Loucy (cell line): ENCODE measurements around the gene KIF16B.

Source experiments
- EZH2phosphoT487 ChIP-seq: fragments of 200-600 bp; IDR thresholded peaks from 2 replicates; pipeline ENCODE4 v1.6.1; 2018; ENCODE audit warnings: antibody characterized with exemption, mild to moderate bottlenecking, moderate library complexity, borderline replicate concordance
- TF ChIP-seq, protein P1 (sequence below): fragments of 200-600 bp; sonication (generic); conservative IDR thresholded peaks from 2 replicates; pipeline ENCODE4 v1.5.1; 2014; ENCODE audit warnings: mild to moderate bottlenecking, antibody characterized with exemption, low read length

DNA sequence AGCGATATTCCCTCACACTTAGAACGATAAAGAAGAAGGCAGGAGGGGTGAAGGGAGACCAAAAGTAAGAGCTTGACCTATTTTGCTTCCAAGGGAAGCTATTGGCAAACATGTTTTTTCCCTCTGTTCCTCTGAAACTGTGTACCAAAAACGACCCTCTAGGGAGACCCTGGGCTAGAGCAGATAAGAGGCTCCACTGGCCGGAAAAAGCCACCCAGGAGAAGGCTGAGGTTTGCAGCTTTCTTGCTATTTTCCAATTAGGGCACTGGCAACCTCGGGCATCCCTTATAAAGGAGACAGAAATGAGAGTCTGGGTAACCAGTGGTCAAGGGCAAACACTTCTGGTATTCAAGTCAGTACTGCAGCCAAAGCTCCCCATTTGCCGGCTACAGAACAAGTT lies 168.0 kb downstream of the KIF16B start:
- TF ChIP-seq, protein P1, sequence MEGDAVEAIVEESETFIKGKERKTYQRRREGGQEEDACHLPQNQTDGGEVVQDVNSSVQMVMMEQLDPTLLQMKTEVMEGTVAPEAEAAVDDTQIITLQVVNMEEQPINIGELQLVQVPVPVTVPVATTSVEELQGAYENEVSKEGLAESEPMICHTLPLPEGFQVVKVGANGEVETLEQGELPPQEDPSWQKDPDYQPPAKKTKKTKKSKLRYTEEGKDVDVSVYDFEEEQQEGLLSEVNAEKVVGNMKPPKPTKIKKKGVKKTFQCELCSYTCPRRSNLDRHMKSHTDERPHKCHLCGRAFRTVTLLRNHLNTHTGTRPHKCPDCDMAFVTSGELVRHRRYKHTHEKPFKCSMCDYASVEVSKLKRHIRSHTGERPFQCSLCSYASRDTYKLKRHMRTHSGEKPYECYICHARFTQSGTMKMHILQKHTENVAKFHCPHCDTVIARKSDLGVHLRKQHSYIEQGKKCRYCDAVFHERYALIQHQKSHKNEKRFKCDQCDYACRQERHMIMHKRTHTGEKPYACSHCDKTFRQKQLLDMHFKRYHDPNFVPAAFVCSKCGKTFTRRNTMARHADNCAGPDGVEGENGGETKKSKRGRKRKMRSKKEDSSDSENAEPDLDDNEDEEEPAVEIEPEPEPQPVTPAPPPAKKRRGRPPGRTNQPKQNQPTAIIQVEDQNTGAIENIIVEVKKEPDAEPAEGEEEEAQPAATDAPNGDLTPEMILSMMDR = no peak
- TF ChIP-seq EZH2phosphoT487 = no peak
